ENCODE data around the gene NMBR.

Gene NMBR

DNA sequence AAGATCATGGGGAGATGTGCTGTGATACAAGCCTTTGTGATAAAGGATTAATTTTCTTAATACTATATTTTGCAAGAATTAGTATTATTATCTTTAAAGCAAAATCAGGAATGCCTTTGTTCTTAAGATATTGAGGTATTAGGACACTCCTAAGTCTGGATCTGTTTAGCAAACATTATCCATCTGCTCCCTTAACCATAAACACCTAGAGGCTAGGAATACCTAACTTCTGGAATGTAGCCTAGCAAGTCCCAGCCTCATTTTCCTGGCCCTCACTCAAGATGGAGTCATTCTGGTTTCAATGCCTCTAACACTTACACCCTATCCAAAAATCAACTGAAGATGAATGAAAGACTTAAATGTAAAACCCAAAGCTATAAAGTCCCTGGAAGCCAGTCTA lies 120.5 kb downstream of the NMBR start (continued):
- TF ChIP-seq ZSCAN30 (tag by site-specific recombination; IDR thresholded peaks at IDR 0.05) (no peak), GLI4 (tag by site-specific recombination; IDR thresholded peaks at IDR 0.05) (no peak), ZNF510 (tag by site-specific recombination; IDR thresholded peaks at IDR 0.05; ENCODE audit: insufficient replicate concordance) (no peak), ZNF274 (IDR thresholded peaks at IDR 0.05; ENCODE audit: low read length) (no peak), ZNF274 (tag by site-specific recombination; IDR thresholded peaks at IDR 0.05; ENCODE audit: borderline replicate concordance) (no peak), ZFP37 (tag by site-specific recombination; IDR thresholded peaks at IDR 0.05) (no peak)
- TF ChIP-seq, protein P1, sequence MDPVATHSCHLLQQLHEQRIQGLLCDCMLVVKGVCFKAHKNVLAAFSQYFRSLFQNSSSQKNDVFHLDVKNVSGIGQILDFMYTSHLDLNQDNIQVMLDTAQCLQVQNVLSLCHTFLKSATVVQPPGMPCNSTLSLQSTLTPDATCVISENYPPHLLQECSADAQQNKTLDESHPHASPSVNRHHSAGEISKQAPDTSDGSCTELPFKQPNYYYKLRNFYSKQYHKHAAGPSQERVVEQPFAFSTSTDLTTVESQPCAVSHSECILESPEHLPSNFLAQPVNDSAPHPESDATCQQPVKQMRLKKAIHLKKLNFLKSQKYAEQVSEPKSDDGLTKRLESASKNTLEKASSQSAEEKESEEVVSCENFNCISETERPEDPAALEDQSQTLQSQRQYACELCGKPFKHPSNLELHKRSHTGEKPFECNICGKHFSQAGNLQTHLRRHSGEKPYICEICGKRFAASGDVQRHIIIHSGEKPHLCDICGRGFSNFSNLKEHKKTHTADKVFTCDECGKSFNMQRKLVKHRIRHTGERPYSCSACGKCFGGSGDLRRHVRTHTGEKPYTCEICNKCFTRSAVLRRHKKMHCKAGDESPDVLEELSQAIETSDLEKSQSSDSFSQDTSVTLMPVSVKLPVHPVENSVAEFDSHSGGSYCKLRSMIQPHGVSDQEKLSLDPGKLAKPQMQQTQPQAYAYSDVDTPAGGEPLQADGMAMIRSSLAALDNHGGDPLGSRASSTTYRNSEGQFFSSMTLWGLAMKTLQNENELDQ (tag by site-specific recombination; IDR thresholded peaks at IDR 0.05; ENCODE audit: low read depth), result no peak
- TF ChIP-seq, protein P2, sequence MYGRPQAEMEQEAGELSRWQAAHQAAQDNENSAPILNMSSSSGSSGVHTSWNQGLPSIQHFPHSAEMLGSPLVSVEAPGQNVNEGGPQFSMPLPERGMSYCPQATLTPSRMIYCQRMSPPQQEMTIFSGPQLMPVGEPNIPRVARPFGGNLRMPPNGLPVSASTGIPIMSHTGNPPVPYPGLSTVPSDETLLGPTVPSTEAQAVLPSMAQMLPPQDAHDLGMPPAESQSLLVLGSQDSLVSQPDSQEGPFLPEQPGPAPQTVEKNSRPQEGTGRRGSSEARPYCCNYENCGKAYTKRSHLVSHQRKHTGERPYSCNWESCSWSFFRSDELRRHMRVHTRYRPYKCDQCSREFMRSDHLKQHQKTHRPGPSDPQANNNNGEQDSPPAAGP (tag by site-specific recombination; IDR thresholded peaks at IDR 0.05), result no peak
